Activated T-helper 2 cell treated with anti-CD3 and anti-CD28 coated beads, Interferon-gamma antibody, Interleukin-2, Interleukin-4, amounts not matched to agents 10 μg/mL and 5 μg/mL and 100 μg/mL, durations not matched to agents 14 hours and 24 hours and 36 hours (primary cell): ENCODE results near the gene PROK1. TPM values are rescaled to one million over a fixed set of nuclear protein-coding genes. Genes with fewer than 3 reads are reported as not detected.

Experiments
- DNase-seq: peaks from one replicate; pipeline ENCODE4 v3.0.0; 2021; ENCODE audit warnings: low spot score
- H3K27ac Mint-ChIP-seq: one replicate; pipeline ENCODE4 v1.8.0; 2021; ENCODE audit warnings: mixed read lengths
- H3K27me3 Mint-ChIP-seq: one replicate; pipeline ENCODE4 v1.8.0; 2021; ENCODE audit warnings: low read depth, mixed read lengths
- H3K36me3 Mint-ChIP-seq: one replicate; pipeline ENCODE4 v1.8.0; 2021; ENCODE audit warnings: low read depth, mixed read lengths
- H3K4me1 Mint-ChIP-seq: one replicate; pipeline ENCODE4 v1.8.0; 2021; ENCODE audit warnings: low read depth, mixed read lengths
- H3K4me3 Mint-ChIP-seq: one replicate; pipeline ENCODE4 v1.8.0; 2021; ENCODE audit warnings: low read depth, mild to moderate bottlenecking, moderate library complexity, mixed read lengths
- H3K9me3 Mint-ChIP-seq: one replicate; pipeline ENCODE4 v1.8.0; 2021; ENCODE audit warnings: mixed read lengths
- intact Hi-C: fragments of 100-400 bp; cut with micrococcal nuclease; formaldehyde crosslinking; loops from one replicate; pipeline ENCODE4 v1.15.1; 2023
- total RNA-seq: library from RNA; stranded (reverse); gene quantifications from 2 replicates; pipeline ENCODE4 v1.2.3, GENCODE V29; 2022

Gene PROK1
- total RNA-seq, 1 donor from 2014 or later, result not detected

DNA sequence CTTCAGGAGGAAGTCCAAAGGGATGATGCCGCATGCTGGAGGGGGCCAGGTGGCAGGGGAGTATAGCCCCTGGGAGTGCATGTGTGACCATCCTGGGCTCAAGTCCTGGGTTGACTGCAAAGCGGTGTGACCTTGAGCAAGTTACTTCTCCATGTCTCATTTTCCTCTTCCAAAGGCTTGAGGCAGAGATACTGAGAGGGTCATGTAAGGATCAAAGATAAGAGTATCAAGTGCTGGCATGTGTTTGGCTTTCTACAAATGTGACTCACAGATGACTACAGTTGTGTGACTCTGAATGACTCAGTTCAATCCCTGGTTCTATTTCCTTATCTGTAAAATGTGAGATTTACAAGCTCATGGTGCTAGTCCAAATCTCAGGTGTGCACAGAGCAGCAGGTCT, 26.1 kb downstream of the PROK1 start:
- Mint-ChIP-seq H3K27me3 (peaks cover 8% of the 10 kb centered on the region), H3K4me1 (no peaks in the 10 kb centered on the region)

GRCh38 chr1:110477445-110477957, 26.6 kb downstream of the PROK1 start:
- Mint-ChIP-seq H3K9me3 (no peaks in the 10 kb centered on the region), H3K4me3 (no peak overlapping the region), H3K4me1 (no peaks in the 10 kb centered on the region), H3K36me3 (no peaks in the 10 kb centered on the region), H3K27me3 (peaks cover 11% of the 10 kb centered on the region), H3K27ac (no peak overlapping the region)
- intact Hi-C loops, result no loop called here
- no peak for DNase-seq

More for the DNA sequence above, 26.1 kb downstream of the PROK1 start:
- Mint-ChIP-seq H3K27ac (no peak overlapping the region), H3K4me3 (no peak overlapping the region), H3K9me3 (no peaks in the 10 kb centered on the region), H3K36me3 (no peaks in the 10 kb centered on the region)
- DNase-seq, result no peak
- intact Hi-C loops, result no loop called here

DNA sequence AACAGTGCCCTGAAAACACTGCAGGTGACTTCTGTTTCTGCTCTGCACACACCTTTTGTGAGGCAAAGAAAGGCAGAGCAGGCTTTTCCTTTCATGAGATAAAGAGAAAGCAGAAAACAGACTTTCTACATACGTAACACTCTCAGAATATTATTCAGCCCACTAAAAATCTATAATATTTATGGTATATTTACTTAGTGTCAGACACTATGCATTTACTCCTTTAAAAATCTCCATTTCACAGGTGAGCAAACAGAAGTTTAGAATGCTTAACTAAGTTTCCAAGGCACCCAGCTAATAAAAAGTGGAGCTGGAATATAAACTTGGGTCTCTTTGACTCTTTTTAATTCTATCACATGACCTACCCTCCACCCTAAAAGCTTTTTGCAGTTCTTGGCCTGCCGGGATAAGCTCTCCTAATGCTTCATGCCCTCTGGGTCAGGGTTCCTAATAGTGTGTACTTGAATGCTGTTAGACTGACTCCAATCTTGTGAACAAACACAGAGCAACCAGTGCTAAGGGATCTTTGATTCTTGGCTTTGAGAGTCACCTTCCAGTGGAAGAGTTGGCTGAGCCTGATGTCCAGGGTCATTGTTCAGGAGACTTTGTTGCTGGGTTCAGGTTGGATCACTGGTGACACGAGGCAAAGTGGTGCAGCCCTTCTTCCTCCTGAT, 27.2 kb downstream of the PROK1 start:
- Mint-ChIP-seq H3K27ac (no peak overlapping the region), H3K4me3 (no peak overlapping the region), H3K27me3 (peaks cover 7% of the 10 kb centered on the region), H3K4me1 (no peaks in the 10 kb centered on the region), H3K36me3 (no peaks in the 10 kb centered on the region), H3K9me3 (no peaks in the 10 kb centered on the region)
- no peak for DNase-seq
- intact Hi-C loops, result no loop called here

DNA sequence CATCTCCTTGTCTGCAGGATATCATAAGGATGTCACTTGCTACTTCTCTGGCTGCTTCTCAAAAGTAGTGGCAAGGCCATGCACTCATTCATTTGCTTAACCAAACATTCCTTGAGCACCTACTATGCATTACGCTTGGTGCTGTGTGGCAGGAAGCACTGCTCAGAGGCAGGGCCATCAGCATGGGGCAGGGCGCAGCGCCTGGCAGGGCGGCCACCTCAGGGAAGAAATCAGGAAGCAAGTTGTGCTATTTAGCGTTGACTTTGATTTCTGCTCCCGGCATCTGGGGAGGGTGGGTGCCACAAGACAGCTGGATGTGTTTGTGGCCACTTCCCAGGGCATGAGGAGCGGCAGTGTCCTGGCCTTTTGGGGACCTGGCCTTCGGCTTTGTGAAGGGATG, 27.9 kb downstream of the PROK1 start:
- Mint-ChIP-seq H3K36me3 (no peaks in the 10 kb centered on the region), H3K27me3 (peaks cover 14% of the 10 kb centered on the region)

DNA sequence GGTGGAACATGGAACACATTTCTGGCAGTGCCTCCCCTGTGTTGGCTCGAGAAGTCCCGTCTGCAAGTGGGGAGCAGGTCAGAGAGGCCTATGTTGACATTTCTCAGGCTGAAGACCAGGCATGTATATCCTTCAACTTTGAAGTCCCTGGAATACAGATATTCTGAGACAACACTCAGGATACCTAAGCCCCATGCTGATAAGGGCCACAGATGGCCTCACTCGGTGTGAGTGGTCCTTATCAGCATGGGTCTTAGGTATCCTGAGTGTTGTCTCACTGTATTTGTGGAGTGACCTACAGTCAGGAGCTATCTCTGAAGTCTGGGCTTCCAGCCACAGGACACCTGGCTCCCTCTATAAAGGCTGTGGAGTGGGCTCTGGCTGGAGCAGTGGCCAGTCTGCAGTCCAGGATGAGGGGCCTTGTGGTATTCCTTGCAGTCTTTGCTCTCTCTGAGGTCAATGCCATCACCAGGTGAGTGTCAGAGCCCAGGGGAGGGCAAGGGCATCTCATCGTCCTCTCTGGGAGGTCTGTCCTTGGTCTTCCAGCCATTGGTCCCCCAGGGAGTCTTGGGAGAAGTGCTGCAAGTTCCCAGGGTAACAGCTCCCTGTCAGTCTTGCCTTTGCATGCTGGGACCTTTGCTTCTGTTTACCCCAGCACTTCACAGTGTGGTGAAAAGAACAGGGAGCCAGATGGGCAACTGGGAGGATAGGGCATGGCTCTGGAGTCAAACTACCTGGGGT, 29.6 kb downstream of the PROK1 start:
- Mint-ChIP-seq H3K4me3 (no peak overlapping the region), H3K27ac (no peak overlapping the region), H3K27me3 (peaks cover 21% of the 10 kb centered on the region), H3K9me3 (no peaks in the 10 kb centered on the region), H3K4me1 (peaks cover 2% of the 10 kb centered on the region), H3K36me3 (no peaks in the 10 kb centered on the region)
- intact Hi-C loops, result no loop called here
- DNase-seq, result no peak

More for the DNA sequence above, 27.9 kb downstream of the PROK1 start:
- intact Hi-C loops, result no loop called here
- peaks cover 2% of the 10 kb centered on the region for H3K4me1 Mint-ChIP-seq
- no peak for DNase-seq
- no peak overlapping the region for H3K4me3 Mint-ChIP-seq
- H3K9me3 Mint-ChIP-seq, result no peaks in the 10 kb centered on the region
- no peak overlapping the region for H3K27ac Mint-ChIP-seq

DNA sequence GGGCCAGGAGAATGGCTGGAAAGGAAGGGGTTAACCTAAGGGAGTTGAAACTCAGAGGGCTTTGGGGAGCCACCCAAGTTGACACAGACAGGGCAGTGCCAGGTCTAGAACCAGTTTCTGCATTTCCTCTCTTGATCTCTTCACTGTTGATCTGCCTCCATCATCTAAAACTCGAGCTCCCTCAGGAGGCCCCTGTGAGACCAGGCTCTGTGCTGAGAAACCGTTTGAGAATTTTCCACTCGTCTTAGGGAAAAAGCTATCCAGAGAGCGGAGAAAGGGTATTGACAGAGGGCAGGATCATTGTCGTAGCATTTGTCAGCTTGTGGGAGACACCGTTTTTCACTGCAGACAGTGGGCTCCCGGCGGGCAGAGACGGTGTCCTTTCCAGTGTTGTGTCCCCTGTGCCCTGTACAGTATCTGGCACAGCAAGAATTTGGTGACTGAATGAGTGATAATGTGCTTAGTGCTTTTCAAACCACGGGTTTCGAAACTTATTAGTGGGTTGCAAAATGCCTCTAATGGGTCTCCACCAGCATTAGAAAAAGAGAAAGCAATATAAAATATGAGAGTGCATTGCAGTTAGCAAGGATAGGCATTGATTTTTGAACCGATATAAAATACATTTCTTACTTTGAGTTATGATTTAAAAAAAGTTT, 31.1 kb downstream of the PROK1 start:
- Mint-ChIP-seq H3K27me3 (peaks cover 21% of the 10 kb centered on the region), H3K4me3 (no peak overlapping the region), H3K4me1 (peaks cover 2% of the 10 kb centered on the region), H3K27ac (no peak overlapping the region), H3K36me3 (no peaks in the 10 kb centered on the region), H3K9me3 (no peaks in the 10 kb centered on the region)
- intact Hi-C loops, result no loop called here
- DNase-seq, result no peak

- H3K4me1 Mint-ChIP-seq, result peaks cover 2% of the 10 kb centered on the region
- H3K27ac Mint-ChIP-seq, result no peak overlapping the region
- no peak for DNase-seq
- intact Hi-C loops, result no loop called here
- no peaks in the 10 kb centered on the region for H3K36me3 Mint-ChIP-seq
- H3K9me3 Mint-ChIP-seq, result no peaks in the 10 kb centered on the region
- H3K4me3 Mint-ChIP-seq, result no peak overlapping the region
- peaks cover 21% of the 10 kb centered on the region for H3K27me3 Mint-ChIP-seq
Measured at GRCh38 chr1:110482662-110483307, 31.8 kb downstream of the PROK1 start.

DNA sequence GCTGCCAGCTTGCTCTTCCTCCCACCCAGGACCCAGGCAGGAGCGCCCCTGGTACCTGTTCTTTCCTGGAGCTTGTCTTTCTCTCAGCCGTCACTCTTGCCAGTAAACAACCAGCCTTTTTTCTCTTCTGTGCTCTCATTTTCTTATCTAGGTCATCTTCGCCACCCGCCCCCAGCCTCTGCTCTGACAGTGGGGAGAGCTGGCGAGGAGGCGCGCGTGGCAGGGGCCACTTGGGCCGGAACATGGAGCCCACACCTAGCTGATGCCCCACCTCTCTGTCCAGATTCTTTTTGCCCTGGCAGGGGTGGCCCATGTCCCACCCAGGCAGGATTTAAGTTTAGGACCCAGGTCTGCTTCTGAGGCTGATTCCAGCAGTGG, 32.3 kb downstream of the PROK1 start:
- DNase-seq, result no peak
- Mint-ChIP-seq H3K4me3 (no peak overlapping the region), H3K36me3 (no peaks in the 10 kb centered on the region), H3K27ac (no peak overlapping the region), H3K9me3 (no peaks in the 10 kb centered on the region), H3K27me3 (peaks cover 21% of the 10 kb centered on the region), H3K4me1 (peaks cover 2% of the 10 kb centered on the region)
- intact Hi-C loops, result no loop called here

GRCh38 chr1:110484801-110485200, 33.9 kb downstream of the PROK1 start:
- intact Hi-C loops, result no loop called here
- Mint-ChIP-seq H3K27ac (no peak overlapping the region), H3K9me3 (no peaks in the 10 kb centered on the region), H3K4me3 (no peak overlapping the region), H3K27me3 (peaks cover 21% of the 10 kb centered on the region), H3K36me3 (no peaks in the 10 kb centered on the region), H3K4me1 (peaks cover 2% of the 10 kb centered on the region)
- DNase-seq, result no peak

GRCh38 chr1:110485725-110486124, 34.8 kb downstream of the PROK1 start:
- peaks cover 21% of the 10 kb centered on the region for H3K27me3 Mint-ChIP-seq
- H3K4me3 Mint-ChIP-seq, result no peak overlapping the region
- H3K9me3 Mint-ChIP-seq, result no peaks in the 10 kb centered on the region
- DNase-seq, result no peak
- no peak overlapping the region for H3K27ac Mint-ChIP-seq
- H3K4me1 Mint-ChIP-seq, result peaks cover 2% of the 10 kb centered on the region
- H3K36me3 Mint-ChIP-seq, result no peaks in the 10 kb centered on the region
- intact Hi-C loops, result no loop called here

DNA sequence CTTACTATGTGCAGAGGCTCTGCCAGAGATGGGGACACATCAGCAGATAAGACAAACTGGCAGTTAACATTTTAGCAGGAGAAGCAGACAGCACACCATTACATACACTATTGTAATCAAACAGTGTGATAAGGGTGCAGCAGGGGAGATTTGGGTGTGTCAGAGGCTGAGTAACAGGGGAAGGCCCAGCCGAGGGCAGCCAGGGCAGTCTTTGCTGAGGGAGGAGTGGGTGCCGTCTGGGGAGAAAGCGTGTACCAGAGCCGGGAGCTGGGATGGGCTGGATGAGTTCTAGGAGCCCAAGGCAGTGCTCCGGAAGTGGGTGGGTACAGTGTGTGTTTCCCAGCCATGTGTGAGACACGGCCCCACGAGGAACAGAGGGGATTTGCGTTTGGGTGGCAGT, 36.8 kb downstream of the PROK1 start:
- DNase-seq, result no peak
- intact Hi-C loops, result no loop called here
- no peak overlapping the region for H3K27ac Mint-ChIP-seq
- no peaks in the 10 kb centered on the region for H3K36me3 Mint-ChIP-seq
- peaks cover 2% of the 10 kb centered on the region for H3K4me1 Mint-ChIP-seq
- H3K9me3 Mint-ChIP-seq, result no peaks in the 10 kb centered on the region
- no peak overlapping the region for H3K4me3 Mint-ChIP-seq
- peaks cover 14% of the 10 kb centered on the region for H3K27me3 Mint-ChIP-seq

DNA sequence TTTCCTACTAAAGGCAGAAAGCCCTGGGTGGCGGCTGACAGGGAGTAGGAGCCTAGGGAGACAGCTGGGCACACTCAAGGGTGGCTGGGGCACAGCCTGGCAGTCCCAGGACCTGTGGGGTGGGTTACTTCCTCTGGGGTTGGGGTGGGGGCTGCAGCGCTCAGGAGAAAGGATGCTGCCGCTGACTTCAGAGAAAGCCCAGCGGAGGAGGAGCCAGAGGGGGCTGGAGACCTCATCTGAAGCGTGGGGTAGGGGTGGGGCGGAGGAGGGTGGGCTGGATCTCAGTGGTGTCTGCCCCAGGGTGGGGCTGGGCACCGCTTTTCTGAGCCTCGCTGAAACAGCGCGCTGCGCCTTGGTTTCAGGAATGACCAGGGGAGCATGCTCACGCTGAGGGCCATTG, 37.2 kb downstream of the PROK1 start:
- Mint-ChIP-seq H3K4me3 (no peak overlapping the region), H3K27ac (no peak overlapping the region), H3K36me3 (no peaks in the 10 kb centered on the region), H3K9me3 (no peaks in the 10 kb centered on the region), H3K27me3 (peaks cover 13% of the 10 kb centered on the region), H3K4me1 (peaks cover 2% of the 10 kb centered on the region)
- intact Hi-C loops, result no loop called here
- no peak for DNase-seq
